HPDE6-E6E7 (cell line): Measurements from ENCODE around the gene MKRN1.
"Not testable (repeated sequence)": the region's sequence is repeated elsewhere in the genome, so short reads cannot be mapped to it uniquely, and the experiment has no call there.

Source experiments
- DNase-seq: peaks from one replicate; pipeline ENCODE4 v3.0.0; 2011; ENCODE audit warnings: missing footprints; ENCODE audit errors: extremely low spot score

Gene MKRN1, protein sequence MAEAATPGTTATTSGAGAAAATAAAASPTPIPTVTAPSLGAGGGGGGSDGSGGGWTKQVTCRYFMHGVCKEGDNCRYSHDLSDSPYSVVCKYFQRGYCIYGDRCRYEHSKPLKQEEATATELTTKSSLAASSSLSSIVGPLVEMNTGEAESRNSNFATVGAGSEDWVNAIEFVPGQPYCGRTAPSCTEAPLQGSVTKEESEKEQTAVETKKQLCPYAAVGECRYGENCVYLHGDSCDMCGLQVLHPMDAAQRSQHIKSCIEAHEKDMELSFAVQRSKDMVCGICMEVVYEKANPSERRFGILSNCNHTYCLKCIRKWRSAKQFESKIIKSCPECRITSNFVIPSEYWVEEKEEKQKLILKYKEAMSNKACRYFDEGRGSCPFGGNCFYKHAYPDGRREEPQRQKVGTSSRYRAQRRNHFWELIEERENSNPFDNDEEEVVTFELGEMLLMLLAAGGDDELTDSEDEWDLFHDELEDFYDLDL

DNA sequence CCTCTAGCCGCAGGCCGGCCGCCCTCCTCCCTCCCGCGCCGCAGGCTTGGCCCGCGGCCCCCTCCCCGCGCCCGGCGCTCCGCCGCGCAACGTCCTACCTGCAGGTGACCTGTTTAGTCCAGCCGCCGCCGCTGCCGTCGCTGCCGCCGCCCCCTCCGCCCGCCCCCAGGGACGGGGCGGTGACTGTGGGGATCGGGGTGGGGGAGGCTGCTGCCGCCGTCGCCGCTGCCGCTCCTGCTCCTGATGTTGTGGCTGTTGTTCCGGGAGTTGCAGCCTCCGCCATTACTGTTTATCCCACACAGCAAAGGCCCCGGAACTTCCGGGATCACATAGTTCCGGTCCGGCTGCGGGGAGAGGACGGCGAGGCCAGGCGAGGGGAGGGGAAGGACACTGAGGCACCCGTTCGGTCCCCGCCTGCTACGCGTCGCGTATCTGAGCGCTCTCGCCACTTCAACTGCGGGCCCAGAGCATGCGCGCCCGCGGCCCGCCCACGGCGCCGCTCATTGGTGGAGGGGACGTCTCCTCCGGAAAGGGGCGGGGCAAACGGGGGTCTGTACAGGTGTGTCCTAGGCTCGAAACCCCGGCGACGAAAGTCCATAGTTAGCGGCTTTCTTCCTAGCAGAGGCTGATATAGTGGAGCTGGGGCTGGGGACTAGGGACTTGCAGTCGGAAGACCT, at the start of gene MKRN1:
Gene MKRN1, minus strand, starts transcription at position 444 of the 677 bp plus-strand sequence. Its CDS starts 161 bp downstream, at position 283.
- DNase-seq: peak; percentile 90

DNA sequence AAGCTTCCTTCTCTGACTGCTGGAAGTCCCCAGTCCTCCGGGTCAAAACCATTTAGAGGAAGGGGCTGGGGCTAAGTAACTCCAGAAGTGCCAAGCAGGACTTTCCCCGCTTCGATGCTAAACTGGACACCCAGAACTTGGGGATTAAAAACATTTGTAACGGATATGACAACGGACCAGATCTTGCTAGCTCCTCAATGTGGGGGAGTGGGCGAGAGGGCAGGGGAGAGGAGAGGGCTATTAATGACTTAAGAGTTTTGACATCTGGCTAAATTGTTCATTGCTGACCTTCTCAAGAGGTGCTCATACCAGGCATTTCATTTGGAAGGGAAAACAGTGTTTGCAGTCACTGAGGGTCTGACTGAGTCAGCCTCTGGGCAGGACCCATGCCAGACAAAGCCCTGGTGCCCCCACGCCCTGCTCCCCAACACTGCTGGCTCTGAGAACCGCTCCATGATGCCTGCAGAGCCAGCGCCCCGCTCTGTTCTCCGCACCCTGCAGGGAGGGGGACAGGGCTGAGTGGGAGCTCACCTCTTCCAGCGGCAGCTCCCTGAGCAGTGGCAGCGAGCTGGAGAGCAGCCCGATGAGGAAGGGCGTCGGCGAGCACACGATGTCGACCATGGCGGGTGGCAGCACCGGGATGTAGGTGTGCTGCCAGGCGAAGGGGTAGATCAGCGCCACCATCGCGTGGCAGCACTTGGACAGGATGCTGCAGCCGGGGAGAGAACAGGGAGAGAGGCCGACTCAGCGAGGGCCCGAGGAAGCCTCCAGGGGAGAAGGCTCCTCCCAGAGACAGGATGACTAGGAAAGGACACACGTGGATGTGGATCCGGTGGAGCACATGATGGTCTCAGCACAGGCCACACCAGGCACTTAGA, 47.7 kb upstream of the MKRN1 start:
- DNase-seq: no peak

DNA sequence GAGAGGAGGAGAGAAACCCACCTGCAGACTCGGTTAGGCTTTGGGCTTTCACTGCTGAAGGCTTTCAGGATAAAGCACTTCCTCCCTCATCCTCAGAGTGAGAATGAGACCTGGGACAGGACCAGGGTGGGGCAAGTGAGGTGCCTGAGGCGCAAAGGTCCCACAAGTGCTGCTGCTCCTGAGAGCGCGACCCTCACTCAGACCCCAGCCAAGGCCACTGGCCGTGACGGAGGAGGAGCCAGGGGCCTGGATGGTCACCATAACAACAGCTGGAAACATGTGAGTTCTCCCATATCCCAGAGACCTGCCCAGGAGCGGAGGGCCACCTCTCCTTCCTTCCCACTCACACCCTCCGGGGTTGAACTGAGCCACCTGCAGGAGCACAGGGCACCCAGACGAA, 46.9 kb upstream of the MKRN1 start:
- no peak for DNase-seq

DNA sequence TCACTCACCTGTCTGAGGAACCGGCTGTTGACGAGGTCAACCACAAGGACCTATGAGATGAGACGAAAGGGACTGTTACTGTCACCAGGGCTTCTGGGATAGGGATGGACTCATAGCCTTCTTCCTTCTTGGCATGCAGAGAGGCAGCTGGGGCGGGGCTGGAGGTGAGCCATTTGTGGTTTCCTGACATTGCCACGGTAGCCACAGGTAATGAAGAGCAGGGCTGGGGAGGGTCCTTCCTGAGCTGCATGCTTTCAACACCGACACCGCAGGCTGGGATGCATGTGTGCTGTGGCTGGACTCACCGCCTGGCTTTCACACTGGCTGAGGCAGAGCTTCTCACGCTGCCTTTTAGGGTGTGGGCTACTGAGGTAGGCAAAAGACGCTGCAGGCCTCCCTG, 46.4 kb upstream of the MKRN1 start:
- peak; percentile 49 for DNase-seq

DNA sequence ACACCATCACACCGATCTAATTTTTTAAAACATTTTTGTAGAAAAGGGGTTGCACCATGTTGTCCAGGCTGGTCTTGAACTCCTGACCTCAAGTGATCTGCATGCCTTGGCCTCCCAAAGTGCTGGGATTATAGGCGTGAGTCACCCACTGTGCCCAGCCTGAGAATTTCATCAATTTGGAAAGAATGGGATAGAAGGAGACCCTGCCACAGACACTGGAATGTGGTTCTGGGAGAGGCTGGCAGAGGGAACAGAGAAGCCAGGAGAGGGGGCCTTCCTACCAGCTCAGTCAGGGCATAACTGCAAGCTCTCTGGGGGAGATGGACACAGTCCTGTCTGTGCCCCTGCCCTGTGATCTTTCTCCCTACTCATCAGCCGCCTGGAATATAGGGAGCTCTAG, 42.1 kb upstream of the MKRN1 start:
- DNase-seq: no peak

DNA sequence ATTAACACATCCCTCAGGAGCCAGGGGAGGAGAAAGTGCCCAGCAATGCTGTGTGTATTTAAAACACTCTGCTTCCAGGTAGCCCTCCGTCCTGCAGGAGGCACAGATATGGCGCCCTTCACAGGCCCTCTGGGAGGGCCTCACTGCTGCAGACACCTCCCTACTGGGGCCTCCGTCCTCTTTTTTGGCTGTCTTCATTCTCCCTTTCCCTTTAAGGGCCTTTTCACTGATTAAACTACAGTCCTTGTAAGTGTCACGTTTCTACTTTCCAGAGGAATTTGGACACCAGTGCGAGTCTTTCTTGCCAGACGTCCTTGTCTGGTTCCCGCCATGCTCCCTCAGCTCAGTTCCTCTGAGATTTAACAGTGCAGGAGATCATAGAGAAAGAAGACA, 39.7 kb upstream of the MKRN1 start:
- DNase-seq: no peak

DNA sequence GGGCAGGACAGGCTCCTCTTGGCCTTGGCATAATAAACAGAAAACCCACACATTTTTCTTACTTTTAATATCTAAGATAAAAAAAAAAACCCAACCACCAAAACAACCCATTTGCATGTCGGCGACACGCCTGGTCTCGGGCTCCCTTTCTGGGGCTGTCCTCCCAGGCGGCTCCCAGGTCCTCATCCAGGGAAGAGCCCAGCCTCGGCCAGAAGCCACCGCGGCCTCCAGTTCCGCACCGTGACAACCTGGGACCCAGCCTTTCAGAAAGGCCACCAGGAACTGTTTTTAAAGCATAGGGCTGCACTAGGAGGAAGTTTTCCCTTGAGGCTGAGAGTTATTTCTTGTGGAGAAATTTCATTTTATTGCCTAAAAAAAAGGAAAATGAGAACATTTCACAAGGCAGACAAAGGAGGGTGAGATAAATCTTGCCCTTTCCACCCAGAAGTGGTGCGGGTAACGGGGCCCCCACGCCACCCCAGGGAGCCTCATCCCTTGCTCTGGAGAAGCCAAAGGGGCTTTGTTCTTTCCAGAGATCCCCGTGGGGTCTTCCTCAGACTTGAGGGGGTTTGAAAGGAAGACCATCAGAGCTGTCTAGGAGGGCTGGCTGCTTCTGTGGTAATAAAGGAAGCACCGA, 39.2 kb upstream of the MKRN1 start:
- no peak for DNase-seq

DNA sequence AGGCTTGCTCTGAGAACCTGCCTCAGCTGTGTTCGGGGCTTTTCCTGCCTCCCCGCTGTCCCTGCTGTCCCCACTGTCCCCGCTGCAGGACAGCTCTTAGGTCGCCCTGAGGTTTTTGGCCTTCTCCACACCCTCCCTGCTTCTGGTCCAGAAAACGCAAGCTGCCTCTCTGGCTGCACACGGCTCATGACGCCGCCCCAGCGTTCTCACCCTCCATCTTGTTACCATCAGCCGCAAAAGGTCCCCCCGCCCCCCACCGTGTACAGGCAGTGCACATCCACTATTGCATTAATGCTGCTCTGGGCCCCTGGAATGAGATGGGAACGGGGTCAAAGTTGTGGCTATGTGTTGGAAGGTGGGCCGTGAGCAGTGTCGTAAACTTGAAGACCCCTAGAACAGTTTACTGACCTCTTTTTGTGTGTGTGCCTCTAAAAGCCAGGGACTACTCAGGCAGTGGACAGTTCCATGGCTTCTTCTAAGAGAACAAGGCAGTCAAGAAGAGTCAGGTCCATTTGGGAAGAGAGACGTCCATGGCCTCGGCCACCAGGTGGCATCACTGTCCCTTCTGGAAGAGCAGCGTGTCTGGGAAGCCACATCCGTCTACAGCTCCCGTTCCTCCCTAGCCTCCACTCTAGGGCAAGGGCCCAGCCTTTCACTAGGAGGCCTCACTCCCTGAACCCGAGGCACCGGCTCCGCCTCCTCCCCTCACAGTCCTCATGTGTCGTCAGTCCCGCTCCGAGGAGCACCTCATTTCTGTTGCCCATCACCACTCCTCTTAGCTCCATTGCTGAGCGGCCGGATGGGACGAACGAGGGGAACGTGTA, 38.5 kb upstream of the MKRN1 start:
- peak; percentile 89 for DNase-seq

DNA sequence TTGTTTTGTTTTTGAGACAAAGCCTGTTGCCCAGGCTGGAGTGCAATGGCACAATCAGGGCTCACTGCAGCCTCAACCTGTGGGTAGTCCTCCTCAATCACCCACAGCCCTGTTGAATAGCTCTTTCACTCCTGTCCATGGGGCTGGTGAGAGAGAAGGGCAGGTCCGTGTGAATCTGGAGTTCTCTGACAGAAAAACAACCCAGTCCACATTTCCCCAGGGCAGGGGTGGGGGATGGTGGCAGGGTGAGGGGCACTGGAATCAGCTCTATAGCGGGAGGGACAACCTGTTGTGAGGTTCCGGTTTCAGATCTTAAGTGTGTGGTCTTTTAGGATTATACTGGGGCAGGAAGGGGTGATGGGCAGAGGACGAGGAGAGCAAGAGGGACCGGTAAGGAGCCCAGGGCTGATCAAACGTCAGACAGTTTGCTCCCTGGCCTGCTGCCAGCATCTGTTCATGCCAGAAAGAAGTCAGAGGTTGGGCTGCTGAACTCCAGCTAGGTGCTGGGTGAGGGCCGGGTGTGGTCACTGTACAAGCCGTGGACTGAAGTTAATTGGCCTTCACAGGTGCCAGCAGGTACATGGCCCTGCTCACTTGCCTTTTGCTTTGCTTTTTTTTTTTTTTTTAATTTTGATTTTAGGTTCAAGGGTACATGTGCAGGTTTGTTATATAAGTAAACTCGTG, 33.2 kb upstream of the MKRN1 start:
- peak; percentile 52 for DNase-seq

DNA sequence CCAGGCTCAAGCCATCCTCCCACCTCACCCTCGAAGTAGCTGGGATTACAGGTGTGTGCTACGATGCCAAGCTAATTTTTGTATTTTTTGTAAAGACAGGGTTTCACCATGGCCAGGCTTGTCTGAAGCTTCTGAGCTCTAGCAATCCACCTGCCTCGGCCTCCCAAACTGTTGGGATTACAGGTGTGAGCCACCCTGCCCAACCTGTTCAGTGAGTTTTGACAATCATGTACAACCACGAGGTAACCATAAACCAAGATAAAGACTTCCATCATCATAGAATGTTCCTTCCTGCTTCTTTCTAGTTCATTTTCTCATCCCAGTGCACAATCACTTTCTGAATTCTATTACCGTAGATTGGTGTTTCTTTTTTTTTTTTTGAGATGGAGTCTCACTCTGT, 30.5 kb upstream of the MKRN1 start:
- DNase-seq: no peak

DNA sequence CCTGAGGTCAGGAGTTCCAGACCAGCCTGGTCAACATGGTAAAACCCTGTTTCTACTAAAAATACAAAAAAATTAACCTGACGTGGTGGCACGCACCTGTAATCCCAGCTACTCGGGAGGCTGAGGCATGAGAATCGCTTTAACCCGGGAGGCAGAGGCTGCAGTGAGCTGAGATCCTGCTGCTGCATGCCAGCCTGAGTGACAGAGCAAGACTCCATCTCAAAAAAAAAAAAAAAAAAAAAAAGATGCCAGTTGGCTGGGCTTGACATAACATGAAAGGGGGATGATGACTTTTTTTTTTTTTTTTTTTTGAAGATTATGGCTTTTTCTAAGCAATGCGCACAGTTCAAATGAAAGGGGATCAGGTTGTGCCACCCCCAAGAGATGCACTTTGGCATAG, 28.3 kb upstream of the MKRN1 start:
- not testable (repeated sequence) for DNase-seq

DNA sequence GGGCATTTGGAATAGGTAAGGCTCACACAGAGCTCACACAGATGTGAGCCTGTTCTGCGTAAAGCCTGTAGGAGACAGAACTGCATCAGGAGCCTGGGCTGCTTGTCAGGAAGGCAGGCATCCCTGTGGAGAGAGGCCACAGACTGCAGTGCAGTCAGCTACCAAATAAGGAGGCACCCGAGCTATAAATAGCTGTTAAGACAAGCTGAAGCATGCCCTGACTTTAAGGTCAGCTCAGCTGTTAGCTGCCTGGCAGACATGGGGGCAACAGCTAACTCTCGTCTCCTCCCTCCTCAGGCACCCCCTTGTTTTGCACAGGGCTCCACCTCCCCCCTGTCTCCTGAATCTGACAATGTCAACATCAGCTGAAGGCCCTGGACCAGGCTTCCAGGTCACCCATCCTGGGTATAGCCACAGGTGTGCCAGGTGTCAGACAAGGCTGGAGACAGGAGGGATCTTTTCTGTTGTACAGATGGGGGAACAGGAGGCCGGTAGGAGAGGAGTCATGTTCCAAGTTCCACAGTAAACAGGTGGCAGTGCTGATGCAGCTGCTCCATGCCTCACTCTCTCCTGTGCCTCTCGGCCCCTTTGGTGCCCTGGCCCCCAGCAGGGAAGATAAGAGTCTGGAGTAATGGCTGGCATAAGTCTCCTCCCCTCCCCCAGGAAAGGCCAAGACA, 27.6 kb upstream of the MKRN1 start:
- no peak for DNase-seq

DNA sequence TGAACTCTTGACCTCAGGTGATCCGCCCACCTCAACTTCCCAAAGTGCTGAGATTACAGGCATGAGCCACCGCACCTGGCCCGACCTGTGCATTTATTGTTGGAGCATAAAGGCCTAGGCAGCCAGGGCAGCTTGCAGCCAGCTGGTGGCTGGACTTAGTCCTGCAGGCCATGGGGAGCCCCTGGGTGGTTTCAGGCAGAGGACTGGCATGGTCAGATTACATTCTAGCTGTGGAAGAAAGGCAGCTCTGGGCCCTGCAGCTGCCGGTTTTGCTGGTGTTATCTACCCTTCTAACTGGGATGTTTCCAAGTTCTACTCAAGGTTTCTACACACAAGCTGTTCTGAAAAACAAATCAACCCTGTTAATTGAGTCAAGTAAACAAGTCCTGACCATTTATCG, 22.7 kb upstream of the MKRN1 start:
- no peak for DNase-seq

DNA sequence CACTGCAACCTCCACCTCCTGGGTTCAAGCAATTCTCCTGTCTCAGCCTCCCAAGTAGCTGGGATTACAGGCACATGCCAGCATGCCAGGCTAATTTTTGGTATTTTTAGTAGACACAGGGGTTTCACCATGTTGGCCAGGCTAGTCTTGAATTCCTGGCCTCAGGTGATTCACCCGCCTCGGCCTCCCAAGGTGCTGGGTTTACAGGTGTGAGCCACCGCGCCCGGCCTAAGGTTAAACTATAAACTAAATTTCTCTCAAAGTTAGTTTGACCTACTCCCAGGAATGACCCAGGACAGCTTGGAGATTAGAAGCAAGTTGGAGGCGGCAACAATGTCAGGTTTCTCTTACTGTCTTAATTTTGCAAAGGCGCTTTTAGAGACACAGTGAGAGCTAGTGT, 18.5 kb upstream of the MKRN1 start:
- not testable (repeated sequence) for DNase-seq

DNA sequence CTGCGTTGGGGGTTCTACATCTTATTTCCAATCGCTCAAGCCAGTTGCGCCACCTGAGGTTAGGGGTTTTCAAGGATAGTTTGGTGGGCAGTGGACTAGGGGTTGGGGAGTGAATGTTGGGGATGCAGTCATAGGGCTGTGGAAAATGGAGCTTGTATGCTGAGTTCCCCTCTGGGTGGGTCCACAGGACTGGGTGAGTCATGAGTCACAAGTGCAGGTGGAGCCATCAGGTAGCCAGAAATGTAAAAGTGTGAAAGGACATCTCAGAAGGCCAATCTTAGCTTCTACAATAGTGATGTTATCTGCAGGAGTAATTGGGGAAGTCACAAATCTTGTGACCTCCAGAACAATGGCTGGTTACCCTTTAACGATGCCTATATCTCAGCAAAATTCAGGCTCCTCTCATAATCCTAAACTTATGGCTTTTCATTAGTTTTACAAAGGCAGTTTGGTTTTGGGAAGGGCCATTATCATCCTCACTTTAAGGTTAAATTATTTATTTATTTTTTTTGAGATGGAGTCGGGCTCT, 18.0 kb upstream of the MKRN1 start:
- DNase-seq: no peak

DNA sequence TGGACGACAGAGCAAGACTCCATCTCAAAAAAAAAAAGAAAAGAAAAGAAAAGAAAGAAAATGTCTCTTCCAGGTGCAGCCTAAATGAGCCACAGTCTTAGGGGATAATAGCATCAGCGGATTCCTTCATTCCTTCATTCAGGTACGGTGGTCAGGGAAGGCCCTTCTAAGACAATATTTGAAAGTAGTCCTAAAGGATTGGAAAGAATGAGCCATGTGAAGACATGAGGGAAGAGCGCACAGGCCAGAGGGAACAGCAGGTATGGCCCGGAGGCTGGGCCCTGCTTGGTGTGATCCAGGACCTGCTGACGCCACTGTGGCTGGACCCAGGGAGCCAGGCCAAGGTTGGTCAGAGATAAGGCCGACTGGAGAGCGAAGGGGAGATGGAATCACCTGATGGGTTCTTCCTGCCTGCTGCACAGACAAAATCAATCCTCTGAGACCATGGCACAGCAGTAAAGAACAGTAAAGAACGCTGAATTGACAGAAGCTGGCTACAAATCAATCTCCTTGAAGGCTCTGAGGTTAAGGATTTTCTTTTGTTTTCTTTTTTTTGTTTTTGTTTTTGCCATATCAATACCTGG, 16.3 kb upstream of the MKRN1 start:
- DNase-seq: no peak

DNA sequence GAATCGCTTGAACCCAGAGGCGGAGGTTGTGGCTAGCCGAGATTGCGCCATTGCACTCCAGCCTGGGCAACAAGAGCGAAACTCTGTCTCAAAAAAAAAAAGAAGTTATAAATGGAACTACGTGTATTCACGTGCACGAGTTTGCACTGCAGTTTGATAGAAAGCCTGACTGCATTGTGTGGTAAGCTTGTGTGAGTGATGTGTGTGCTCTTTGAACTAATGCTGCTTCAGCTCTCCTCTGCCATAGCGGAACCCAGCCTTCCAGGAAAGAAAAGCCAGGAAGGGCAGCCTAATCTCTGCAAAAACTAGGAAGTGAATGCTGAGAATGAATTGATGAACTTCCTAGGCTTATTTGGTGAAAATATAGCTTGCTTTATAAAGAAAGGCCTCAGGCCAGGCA, 15.6 kb upstream of the MKRN1 start:
- DNase-seq: no peak

DNA sequence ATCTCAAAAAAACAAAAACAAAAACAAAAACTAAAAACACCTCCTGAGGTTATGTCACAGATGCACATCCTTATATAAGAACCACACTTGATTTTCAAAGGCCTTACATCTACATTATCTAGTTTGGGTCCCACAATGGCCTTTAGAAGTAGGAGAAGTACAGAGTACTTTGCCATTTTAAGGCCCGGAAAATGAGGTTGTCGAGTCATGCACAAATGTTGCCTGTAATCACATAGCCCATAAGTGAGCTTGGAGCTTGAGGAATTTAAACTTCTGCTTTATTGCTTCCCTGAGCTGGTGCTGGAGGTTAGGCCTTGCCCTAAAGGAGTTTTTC, 9.7 kb upstream of the MKRN1 start:
- no peak for DNase-seq
